ENCODE measurements around the gene GRIN3B. TPM values are rescaled to one million over a fixed set of nuclear protein-coding genes. Genes with fewer than 3 reads are reported as not detected.

Gene GRIN3B
- total and polyA plus RNA-seq, 9 of the 15 experiments (the other 6 are each of a cell fraction or from before 2014, with no cell fraction given) = 0.06 to 0.95 (median 0.19) TPM; not detected in 6

DNA sequence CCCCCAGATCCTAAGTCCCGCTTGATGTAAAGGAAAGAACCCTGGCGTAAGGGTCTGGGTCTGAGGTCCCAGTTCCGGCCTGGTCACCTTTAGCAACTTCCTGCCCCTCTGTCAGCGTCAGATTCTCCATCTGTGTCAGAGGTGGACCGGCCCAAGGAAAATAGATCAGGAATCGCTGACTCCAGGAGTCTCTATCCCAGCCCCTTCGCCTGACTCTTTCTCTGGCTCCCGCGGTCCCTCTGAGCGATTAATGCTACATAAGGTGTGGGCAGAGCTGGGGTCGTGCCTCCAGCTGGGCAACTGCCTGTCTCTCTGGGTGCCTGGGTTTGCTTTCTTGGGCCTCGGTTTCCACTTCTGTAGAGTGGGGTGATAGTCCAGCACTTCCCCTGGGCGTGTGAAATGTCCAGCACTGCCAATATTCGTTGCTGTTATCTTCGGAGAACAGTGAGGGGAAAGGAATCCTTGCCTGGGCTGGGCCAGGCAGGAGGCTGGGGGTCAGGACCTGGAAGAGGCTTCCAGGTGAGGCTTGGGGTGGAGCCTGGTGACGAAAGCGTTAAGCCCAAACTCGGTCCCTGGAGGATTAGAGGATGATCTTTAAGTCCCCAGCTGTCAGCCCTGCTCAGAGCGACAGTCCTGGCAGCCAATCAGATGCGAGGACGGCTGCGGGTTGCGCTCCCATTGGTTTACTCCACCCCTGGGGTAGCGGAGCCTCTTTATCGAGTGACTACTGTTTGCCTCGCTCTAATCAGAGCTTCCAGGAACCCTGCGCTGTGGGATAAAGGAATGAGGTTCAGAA, 40.5 kb downstream of the GRIN3B start (continued):
- TF ChIP-seq FOXK2 (conservative IDR thresholded peaks at IDR 0.05 in 1 of 2, IDR thresholded peaks at IDR 0.05 in 1 of 2; ENCODE audit: low read depth in 2 of 2) = no peak
- TF ChIP-seq, protein P1, sequence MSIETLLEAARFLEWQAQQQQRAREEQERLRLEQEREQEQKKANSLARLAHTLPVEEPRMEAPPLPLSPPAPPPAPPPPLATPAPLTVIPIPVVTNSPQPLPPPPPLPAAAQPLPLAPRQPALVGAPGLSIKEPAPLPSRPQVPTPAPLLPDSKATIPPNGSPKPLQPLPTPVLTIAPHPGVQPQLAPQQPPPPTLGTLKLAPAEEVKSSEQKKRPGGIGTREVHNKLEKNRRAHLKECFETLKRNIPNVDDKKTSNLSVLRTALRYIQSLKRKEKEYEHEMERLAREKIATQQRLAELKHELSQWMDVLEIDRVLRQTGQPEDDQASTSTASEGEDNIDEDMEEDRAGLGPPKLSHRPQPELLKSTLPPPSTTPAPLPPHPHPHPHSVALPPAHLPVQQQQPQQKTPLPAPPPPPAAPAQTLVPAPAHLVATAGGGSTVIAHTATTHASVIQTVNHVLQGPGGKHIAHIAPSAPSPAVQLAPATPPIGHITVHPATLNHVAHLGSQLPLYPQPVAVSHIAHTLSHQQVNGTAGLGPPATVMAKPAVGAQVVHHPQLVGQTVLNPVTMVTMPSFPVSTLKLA (conservative IDR thresholded peaks at IDR 0.05) = no peak; a peak in 1 of 4 replicates
- TF ChIP-seq, protein P2, sequence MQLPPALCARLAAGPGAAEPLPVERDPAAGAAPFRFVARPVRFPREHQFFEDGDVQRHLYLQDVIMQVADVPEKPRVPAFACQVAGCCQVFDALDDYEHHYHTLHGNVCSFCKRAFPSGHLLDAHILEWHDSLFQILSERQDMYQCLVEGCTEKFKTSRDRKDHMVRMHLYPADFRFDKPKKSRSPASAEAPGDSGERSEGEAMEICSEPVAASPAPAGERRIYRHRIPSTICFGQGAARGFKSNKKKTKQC (CRISPR knock-in tag; IDR thresholded peaks at IDR 0.05) = no peak; the same call in 1 of the 2 replicates
- TF ChIP-seq, protein P3, sequence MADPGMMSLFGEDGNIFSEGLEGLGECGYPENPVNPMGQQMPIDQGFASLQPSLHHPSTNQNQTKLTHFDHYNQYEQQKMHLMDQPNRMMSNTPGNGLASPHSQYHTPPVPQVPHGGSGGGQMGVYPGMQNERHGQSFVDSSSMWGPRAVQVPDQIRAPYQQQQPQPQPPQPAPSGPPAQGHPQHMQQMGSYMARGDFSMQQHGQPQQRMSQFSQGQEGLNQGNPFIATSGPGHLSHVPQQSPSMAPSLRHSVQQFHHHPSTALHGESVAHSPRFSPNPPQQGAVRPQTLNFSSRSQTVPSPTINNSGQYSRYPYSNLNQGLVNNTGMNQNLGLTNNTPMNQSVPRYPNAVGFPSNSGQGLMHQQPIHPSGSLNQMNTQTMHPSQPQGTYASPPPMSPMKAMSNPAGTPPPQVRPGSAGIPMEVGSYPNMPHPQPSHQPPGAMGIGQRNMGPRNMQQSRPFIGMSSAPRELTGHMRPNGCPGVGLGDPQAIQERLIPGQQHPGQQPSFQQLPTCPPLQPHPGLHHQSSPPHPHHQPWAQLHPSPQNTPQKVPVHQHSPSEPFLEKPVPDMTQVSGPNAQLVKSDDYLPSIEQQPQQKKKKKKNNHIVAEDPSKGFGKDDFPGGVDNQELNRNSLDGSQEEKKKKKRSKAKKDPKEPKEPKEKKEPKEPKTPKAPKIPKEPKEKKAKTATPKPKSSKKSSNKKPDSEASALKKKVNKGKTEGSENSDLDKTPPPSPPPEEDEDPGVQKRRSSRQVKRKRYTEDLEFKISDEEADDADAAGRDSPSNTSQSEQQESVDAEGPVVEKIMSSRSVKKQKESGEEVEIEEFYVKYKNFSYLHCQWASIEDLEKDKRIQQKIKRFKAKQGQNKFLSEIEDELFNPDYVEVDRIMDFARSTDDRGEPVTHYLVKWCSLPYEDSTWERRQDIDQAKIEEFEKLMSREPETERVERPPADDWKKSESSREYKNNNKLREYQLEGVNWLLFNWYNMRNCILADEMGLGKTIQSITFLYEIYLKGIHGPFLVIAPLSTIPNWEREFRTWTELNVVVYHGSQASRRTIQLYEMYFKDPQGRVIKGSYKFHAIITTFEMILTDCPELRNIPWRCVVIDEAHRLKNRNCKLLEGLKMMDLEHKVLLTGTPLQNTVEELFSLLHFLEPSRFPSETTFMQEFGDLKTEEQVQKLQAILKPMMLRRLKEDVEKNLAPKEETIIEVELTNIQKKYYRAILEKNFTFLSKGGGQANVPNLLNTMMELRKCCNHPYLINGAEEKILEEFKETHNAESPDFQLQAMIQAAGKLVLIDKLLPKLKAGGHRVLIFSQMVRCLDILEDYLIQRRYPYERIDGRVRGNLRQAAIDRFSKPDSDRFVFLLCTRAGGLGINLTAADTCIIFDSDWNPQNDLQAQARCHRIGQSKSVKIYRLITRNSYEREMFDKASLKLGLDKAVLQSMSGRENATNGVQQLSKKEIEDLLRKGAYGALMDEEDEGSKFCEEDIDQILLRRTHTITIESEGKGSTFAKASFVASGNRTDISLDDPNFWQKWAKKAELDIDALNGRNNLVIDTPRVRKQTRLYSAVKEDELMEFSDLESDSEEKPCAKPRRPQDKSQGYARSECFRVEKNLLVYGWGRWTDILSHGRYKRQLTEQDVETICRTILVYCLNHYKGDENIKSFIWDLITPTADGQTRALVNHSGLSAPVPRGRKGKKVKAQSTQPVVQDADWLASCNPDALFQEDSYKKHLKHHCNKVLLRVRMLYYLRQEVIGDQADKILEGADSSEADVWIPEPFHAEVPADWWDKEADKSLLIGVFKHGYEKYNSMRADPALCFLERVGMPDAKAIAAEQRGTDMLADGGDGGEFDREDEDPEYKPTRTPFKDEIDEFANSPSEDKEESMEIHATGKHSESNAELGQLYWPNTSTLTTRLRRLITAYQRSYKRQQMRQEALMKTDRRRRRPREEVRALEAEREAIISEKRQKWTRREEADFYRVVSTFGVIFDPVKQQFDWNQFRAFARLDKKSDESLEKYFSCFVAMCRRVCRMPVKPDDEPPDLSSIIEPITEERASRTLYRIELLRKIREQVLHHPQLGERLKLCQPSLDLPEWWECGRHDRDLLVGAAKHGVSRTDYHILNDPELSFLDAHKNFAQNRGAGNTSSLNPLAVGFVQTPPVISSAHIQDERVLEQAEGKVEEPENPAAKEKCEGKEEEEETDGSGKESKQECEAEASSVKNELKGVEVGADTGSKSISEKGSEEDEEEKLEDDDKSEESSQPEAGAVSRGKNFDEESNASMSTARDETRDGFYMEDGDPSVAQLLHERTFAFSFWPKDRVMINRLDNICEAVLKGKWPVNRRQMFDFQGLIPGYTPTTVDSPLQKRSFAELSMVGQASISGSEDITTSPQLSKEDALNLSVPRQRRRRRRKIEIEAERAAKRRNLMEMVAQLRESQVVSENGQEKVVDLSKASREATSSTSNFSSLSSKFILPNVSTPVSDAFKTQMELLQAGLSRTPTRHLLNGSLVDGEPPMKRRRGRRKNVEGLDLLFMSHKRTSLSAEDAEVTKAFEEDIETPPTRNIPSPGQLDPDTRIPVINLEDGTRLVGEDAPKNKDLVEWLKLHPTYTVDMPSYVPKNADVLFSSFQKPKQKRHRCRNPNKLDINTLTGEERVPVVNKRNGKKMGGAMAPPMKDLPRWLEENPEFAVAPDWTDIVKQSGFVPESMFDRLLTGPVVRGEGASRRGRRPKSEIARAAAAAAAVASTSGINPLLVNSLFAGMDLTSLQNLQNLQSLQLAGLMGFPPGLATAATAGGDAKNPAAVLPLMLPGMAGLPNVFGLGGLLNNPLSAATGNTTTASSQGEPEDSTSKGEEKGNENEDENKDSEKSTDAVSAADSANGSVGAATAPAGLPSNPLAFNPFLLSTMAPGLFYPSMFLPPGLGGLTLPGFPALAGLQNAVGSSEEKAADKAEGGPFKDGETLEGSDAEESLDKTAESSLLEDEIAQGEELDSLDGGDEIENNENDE (IDR thresholded peaks at IDR 0.05; ENCODE audit: low read depth, low read length) = no peak
- TF ChIP-seq, protein P4, sequence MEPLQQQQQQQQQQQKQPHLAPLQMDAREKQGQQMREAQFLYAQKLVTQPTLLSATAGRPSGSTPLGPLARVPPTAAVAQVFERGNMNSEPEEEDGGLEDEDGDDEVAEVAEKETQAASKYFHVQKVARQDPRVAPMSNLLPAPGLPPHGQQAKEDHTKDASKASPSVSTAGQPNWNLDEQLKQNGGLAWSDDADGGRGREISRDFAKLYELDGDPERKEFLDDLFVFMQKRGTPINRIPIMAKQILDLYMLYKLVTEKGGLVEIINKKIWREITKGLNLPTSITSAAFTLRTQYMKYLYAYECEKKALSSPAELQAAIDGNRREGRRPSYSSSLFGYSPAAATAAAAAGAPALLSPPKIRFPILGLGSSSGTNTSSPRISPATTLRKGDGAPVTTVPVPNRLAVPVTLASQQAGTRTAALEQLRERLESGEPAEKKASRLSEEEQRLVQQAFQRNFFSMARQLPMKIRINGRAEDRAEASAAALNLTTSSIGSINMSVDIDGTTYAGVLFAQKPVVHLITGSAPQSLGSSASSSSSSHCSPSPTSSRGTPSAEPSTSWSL (CRISPR knock-in tag; IDR thresholded peaks at IDR 0.05; ENCODE audit: borderline replicate concordance) = no peak
- peak; percentile 71 for TF ChIP-seq TAL1 (IDR thresholded peaks at IDR 0.05)
- TF ChIP-seq, protein P5, sequence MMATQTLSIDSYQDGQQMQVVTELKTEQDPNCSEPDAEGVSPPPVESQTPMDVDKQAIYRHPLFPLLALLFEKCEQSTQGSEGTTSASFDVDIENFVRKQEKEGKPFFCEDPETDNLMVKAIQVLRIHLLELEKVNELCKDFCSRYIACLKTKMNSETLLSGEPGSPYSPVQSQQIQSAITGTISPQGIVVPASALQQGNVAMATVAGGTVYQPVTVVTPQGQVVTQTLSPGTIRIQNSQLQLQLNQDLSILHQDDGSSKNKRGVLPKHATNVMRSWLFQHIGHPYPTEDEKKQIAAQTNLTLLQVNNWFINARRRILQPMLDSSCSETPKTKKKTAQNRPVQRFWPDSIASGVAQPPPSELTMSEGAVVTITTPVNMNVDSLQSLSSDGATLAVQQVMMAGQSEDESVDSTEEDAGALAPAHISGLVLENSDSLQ (IDR thresholded peaks at IDR 0.05) = peak; percentile 100

All from K562 (cell line).